ENCODE measurements around the gene CUBN. TPM values are rescaled to one million over a fixed set of nuclear protein-coding genes. Genes with fewer than 3 reads are reported as not detected.

Gene CUBN
- total and polyA plus RNA-seq, 9 of the 15 experiments (the other 6 are each of a cell fraction or from before 2014, with no cell fraction given) = 0.04 to 0.33 (median 0.09) TPM

- TF ChIP-seq FUS (optimal IDR thresholded peaks at IDR 0.05; ENCODE audit: low read depth, low read length) (no peak), POU5F1 (IDR thresholded peaks at IDR 0.05; ENCODE audit: borderline replicate concordance, low read depth, low read length, partially characterized antibody) (no peak), ESRRA (IDR thresholded peaks at IDR 0.05; ENCODE audit: borderline replicate concordance, low read depth) (no peak), SAP30 (IDR thresholded peaks at IDR 0.05; ENCODE audit: borderline replicate concordance, insufficient read depth, low read depth, low read length, poor library complexity, severe bottlenecking) (no peak), NCOR1 (IDR thresholded peaks at IDR 0.05) (peak; percentile 93), CEBPG (CRISPR knock-in tag; IDR thresholded peaks at IDR 0.05) (peak; percentile 87), CEBPG (tag; conservative IDR thresholded peaks at IDR 0.05 in 1 of 2, IDR thresholded peaks at IDR 0.05 in 1 of 2) (peak; percentile 84 to 94), ZNF263 (CRISPR knock-in tag; IDR thresholded peaks at IDR 0.05; ENCODE audit: borderline replicate concordance) (peak; percentile 24; the same call in 1 of the 2 replicates), ZNF586 (CRISPR knock-in tag; conservative IDR thresholded peaks at IDR 0.05) (no peak), STAT5A (IDR thresholded peaks at IDR 0.05; ENCODE audit: borderline replicate concordance, low read length) (peak; percentile 94), PHF8 (IDR thresholded peaks at IDR 0.05; ENCODE audit: borderline replicate concordance, low read length) (no peak), CBX5 (IDR thresholded peaks at IDR 0.05; ENCODE audit: borderline replicate concordance, low read depth) (0 out of 2 replicates have a peak, but pooled peaks have one; percentile 25), ZNF79 (CRISPR knock-in tag; IDR thresholded peaks at IDR 0.05; ENCODE audit: low read depth) (no peak), TBP (optimal IDR thresholded peaks at IDR 0.05; ENCODE audit: low read depth, low read length) (no peak), BDP1 (IDR thresholded peaks at IDR 0.05; ENCODE audit: insufficient read depth, insufficient read length) (no peak), ZNF24 (IDR thresholded peaks at IDR 0.05) (peak; percentile 74; the same call in 1 of the 2 replicates), ZNF395 (CRISPR knock-in tag; IDR thresholded peaks at IDR 0.05) (peak; percentile 93; the same call in 1 of the 2 replicates), TBL1XR1 (IDR thresholded peaks at IDR 0.05; ENCODE audit: low read length in 2 of 2) (peak in 1 of 2 experiments; percentile 78; a peak in 2 of 4 replicates), ASH1L (IDR thresholded peaks at IDR 0.05; ENCODE audit: borderline replicate concordance, low read depth, partially characterized antibody) (no peak), ZNF740 (CRISPR knock-in tag; IDR thresholded peaks at IDR 0.05) (no peak), ZNF740 (tag; IDR thresholded peaks at IDR 0.05) (no peak), RBM15 (IDR thresholded peaks at IDR 0.05; ENCODE audit: insufficient read depth, low read length) (no peak), STAG1 (CRISPR knock-in tag; IDR thresholded peaks at IDR 0.05; ENCODE audit: borderline replicate concordance) (no peak), ZNF12 (CRISPR knock-in tag; IDR thresholded peaks at IDR 0.05) (no peak), SNIP1 (IDR thresholded peaks at IDR 0.05; ENCODE audit: low read depth) (no peak), IRF2 (CRISPR knock-in tag; IDR thresholded peaks at IDR 0.05) (no peak)
- TF ChIP-seq, protein P1, sequence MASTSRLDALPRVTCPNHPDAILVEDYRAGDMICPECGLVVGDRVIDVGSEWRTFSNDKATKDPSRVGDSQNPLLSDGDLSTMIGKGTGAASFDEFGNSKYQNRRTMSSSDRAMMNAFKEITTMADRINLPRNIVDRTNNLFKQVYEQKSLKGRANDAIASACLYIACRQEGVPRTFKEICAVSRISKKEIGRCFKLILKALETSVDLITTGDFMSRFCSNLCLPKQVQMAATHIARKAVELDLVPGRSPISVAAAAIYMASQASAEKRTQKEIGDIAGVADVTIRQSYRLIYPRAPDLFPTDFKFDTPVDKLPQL (IDR thresholded peaks at IDR 0.05; ENCODE audit: extremely low read depth, insufficient read length) = no peak
Measured at GRCh38 chr10:16995867-16996529, 133.6 kb downstream of the CUBN start (continued).

All from K562 (cell line).